GM12875 (cell line): ENCODE results near the gene CD200.
"Not testable (repeated sequence)": the region's sequence is repeated elsewhere in the genome, so short reads cannot be mapped to it uniquely, and the experiment has no call there.

ENCODE experiments used
- H3K4me3 ChIP-seq: one replicate; pipeline ENCODE4 v1.5.1; 2011; ENCODE audit warnings: low read depth, low read length, control low read depth
- TF ChIP-seq, protein P1 (sequence below): IDR thresholded peaks from 2 replicates; pipeline ENCODE4 v1.5.1; 2011; ENCODE audit warnings: low read depth, mild to moderate bottlenecking, control low read depth, inconsistent platforms, low read length, moderate library complexity, borderline replicate concordance; ENCODE audit not compliant: insufficient read depth

Gene CD200

DNA sequence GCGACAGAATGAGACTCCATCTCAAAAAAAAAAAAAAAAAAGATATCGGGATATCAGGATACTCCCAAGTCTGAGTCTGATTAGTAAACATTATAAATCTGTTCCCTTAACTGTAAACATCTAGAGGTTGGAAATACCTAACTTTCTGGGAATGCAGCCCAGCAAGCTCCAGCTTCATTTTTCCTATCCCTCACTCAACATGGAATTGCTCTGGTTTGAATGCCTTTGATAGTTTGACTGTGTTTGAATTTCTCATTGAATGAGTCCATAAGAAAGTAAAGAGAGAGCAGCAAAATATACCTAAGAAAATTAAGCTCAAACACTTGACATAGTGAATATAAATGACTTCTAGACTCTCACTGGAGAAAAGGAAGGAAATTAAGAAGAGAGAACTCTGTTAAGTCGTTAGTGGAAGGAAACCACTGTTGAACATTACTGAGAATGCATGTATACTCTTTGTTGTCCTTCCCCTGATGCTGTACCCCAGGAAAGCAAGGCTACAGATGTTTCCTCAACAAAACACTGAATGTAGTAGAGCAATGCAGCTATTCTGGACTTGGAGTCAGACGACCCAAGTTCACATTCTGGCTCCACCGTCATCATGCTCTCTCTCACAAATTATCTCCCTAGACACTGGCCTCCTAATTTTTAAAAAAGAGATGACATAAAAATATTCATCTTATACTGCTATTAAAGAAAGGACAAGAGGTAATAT lies 62.4 kb downstream of the CD200 start:
- TF ChIP-seq, protein P1, sequence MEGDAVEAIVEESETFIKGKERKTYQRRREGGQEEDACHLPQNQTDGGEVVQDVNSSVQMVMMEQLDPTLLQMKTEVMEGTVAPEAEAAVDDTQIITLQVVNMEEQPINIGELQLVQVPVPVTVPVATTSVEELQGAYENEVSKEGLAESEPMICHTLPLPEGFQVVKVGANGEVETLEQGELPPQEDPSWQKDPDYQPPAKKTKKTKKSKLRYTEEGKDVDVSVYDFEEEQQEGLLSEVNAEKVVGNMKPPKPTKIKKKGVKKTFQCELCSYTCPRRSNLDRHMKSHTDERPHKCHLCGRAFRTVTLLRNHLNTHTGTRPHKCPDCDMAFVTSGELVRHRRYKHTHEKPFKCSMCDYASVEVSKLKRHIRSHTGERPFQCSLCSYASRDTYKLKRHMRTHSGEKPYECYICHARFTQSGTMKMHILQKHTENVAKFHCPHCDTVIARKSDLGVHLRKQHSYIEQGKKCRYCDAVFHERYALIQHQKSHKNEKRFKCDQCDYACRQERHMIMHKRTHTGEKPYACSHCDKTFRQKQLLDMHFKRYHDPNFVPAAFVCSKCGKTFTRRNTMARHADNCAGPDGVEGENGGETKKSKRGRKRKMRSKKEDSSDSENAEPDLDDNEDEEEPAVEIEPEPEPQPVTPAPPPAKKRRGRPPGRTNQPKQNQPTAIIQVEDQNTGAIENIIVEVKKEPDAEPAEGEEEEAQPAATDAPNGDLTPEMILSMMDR = no peak
- no peak overlapping the region for H3K4me3 ChIP-seq

DNA sequence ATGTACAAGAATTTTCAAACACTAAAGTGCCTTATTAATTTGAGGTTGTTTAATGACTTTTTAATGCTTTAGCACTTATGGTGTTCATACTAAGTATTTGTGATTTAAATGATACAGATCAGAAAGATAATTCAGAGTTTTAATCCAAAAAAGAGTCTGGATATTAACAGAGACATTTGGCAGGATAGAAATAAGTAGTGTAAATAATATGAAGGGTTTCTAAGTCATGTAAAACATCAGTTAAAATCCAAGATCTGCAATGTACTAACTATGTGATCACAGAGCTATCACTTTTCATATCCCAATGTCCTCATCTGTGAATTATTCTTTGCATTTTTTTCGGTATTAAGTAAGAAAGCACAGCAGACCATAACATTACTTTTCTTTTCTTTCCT lies 62.9 kb downstream of the CD200 start:
- no peak overlapping the region for H3K4me3 ChIP-seq
- TF ChIP-seq, protein P1 = no peak

DNA sequence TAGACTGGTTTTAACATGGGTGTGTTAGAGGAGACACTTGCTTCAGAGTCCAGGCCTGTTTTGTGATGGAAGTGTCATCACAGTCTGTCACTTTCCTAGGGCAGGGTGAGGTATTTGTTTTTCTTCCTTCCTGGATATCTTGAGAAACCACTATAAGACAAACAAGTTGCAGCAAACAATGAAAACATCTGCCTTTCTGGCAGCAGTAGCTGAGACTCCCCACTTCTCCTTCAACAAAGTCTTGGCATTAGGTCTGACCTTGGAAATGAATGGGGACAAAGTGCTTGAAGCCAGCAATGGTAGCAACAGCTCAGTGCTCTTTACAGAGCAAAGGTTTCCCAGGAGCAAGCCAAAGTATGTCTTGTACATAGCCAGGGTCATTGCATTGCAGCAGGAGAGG lies 64.6 kb downstream of the CD200 start:
- TF ChIP-seq, protein P1 = no peak
- H3K4me3 ChIP-seq = no peak overlapping the region

DNA sequence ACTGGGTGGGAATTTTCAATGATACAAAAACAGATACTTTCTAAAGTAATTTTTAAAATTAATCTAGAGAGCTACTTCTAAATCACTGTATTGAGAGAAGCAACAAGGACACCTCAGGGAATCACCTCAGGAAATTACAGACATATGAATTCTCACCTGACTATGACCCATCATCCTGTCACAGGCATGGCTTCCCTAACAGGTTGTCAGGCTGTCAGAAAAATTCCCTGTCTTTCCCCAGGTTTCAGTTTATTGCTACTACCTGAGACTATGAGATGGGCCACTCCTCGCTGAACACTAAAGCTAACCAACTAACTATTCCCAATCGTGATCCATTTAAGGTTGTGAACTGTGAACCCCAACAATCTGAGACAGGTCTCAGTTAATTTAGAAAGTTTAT lies 66.1 kb downstream of the CD200 start:
- H3K4me3 ChIP-seq = no peak overlapping the region
- TF ChIP-seq, protein P1 = no peak

DNA sequence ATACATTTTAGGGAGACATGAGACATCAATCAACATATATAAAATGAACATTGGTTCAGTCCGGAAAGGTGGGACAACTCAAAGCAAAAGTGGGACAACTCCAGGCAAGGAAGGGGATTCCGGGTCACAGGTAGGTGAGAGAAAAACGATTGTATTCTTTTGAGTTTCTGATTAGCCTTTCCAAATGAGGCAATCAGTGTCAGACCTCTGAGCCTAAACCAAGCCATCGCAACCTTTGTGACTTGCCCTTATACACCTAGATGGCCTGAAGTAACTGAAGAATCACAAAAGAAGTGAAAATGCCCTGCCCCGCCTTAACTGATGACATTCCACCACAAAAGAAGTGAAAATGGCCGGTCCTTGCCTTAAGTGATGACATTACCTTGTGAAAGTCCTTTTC lies 66.6 kb downstream of the CD200 start:
- not testable (repeated sequence) for H3K4me3 ChIP-seq

DNA sequence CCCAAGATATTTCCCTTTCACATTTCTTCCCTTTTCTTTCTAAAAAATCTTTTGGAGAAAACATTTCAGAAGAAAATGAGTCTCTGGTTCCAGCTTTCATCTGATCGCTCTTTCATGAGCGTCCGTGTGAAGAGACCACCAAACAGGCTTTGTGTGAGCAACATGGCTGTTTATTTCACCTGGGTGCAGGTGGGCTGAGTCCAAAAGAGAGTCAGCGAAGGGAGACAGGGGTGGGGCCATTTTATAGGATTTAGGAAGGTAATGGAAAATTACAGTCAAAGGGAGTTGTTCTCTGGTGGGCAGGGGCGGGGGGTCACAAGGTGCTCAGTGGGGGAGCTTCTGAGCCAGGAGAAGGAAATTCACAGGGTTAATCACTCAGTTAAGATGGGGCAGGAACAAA lies 67.4 kb downstream of the CD200 start:
- H3K4me3 ChIP-seq = not testable (repeated sequence)

DNA sequence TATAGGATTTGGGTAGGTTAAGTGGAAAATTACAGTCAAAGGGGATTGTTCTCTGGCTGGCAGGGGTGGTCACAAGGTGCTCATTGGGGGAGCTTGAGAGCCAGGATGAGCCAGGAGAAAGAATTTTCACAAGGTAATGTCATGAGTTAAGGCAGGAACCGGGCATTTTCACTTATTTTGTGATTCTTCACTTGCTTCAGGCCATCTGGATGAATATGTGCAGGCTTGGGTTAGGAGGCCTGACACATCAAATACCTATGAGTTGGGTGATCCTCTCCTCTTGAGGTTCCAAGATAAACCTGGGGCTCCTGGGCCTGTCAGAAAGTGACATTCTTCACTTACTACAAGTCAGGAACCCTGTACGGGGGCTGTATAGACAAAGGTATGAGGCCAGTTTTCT lies 68.7 kb downstream of the CD200 start:
- H3K4me3 ChIP-seq = no peak overlapping the region
- TF ChIP-seq, protein P1 = no peak

DNA sequence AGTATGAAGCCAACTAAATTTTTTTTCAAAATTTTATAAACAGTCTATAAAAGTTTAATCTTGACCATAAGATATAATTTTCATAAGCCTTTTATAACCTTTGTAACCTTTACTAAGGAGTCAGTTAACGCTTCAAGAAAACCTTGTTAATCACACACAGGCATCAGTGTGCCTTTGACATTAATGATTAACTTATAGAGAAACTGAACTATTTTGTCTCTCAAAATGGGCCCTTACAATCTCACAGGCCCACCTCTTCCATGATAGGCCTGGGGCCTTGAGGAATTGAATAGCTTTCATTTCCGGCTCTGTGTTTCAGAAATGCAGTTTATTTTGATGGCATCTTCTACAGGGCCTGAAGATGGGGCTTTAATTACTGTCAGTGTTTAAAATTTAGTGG lies 70.1 kb downstream of the CD200 start:
- TF ChIP-seq, protein P1 = no peak
- H3K4me3 ChIP-seq = no peak overlapping the region

DNA sequence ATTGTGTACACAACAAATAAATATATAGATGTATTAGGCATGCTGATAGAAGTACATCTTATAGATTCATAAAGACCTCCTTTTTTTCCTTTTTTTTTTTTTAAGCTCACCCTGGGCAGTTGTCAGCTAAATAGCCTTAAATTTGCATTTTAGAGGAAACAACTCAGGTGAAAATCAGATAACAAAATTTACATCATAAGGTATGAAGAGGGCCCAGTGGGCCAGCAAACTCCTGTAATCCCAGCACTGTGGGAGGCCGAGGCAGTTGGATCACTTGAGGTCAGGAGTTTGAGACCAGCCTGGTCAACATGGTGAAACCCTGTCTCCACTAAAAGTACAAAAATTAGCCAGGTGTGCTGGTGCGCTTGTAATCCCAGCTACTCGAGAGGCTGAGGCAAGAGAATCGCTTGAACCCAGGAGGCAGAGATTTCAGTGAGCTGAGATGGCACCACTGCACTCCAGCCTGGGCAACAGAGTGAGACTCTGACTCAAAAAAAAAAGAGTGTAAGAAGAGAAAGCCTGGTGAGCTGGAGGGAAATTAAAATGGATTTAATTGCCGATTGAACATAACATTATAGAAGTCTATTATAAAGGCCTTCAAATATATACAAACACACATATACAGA lies 72.1 kb downstream of the CD200 start:
- not testable (repeated sequence) for H3K4me3 ChIP-seq
